GM21528 (cell line): ENCODE results near the gene CNRIP1.

Experiments
- ATAC-seq: cut with Tn5 transposase; IDR thresholded peaks from one replicate; pipeline ENCODE4 v1.9.1; 2021; ENCODE audit warnings: mild to moderate bottlenecking, moderate library complexity; ENCODE audit not compliant: unreplicated experiment, low FRiP score

The CNRIP1 gene

GRCh38 chr2:68253219-68254068 is 66.3 kb downstream of the CNRIP1 start:
- ATAC-seq = no peak

GRCh38 chr2:68252400-68253218 is 67.1 kb downstream of the CNRIP1 start, which contains the start of gene PPP3R1:
PPP3R1 (minus strand) TSS chr2:68252532; CDS start chr2:68252127, 405 bp downstream.
- peak; percentile 77 for ATAC-seq

GRCh38 chr2:68251855-68252399 is 67.8 kb downstream of the CNRIP1 start:
- ATAC-seq = peak; percentile 10

GRCh38 chr2:68251187-68251854 is 68.4 kb downstream of the CNRIP1 start:
- peak; percentile 57 for ATAC-seq

GRCh38 chr2:68250652-68251186 is 69.0 kb downstream of the CNRIP1 start:
- ATAC-seq = no peak

- ATAC-seq = no peak
Measured at GRCh38 chr2:68250196-68250595, 69.6 kb downstream of the CNRIP1 start.

- ATAC-seq = no peak
Measured at GRCh38 chr2:68248806-68249205, 70.9 kb downstream of the CNRIP1 start.

- no peak for ATAC-seq
Measured at GRCh38 chr2:68248361-68248760, 71.4 kb downstream of the CNRIP1 start.

- ATAC-seq = no peak
Measured at GRCh38 chr2:68246396-68246795, 73.4 kb downstream of the CNRIP1 start.

GRCh38 chr2:68245672-68246071 is 74.1 kb downstream of the CNRIP1 start:
- ATAC-seq = no peak

- no peak for ATAC-seq
Measured at GRCh38 chr2:68245066-68245465, 74.7 kb downstream of the CNRIP1 start.

GRCh38 chr2:68244456-68244855 is 75.3 kb downstream of the CNRIP1 start:
- ATAC-seq = no peak
